ENCODE results near the gene CD300LG.
"Not testable (repeated sequence)": the region's sequence is repeated elsewhere in the genome, so short reads cannot be mapped to it uniquely, and the experiment has no call there.

Gene CD300LG

GRCh38 chr17:43825567-43825966, 21.4 kb upstream of the CD300LG start:
- DNase-seq, result no peak

DNA sequence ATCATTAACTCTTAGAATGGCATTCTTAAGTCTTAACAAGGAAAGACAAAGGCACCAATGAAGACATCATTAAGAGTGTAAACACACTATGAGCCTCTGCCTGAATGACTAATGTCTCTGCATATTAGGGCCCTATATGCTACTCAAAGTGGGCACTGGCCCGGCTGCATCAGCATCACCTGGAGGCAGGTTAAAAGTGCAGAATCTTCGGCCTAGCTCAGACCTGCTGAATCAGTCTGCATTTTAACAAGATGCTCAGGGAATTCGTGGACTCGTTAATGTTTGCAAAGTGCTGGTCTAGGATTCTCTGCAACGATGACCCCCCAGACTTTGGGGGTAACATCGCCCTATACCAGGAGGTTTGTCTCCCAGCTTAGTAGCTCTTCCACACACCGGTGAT, 20.8 kb upstream of the CD300LG start:
- no peak for DNase-seq

GRCh38 chr17:43827596-43827995, 19.4 kb upstream of the CD300LG start:
- no peak for DNase-seq

GRCh38 chr17:43829738-43830137, 17.2 kb upstream of the CD300LG start:
- DNase-seq, result no peak

- no peak for DNase-seq
These were observed 16.4 kb upstream of the CD300LG start for GRCh38 chr17:43830510-43831140.

DNA sequence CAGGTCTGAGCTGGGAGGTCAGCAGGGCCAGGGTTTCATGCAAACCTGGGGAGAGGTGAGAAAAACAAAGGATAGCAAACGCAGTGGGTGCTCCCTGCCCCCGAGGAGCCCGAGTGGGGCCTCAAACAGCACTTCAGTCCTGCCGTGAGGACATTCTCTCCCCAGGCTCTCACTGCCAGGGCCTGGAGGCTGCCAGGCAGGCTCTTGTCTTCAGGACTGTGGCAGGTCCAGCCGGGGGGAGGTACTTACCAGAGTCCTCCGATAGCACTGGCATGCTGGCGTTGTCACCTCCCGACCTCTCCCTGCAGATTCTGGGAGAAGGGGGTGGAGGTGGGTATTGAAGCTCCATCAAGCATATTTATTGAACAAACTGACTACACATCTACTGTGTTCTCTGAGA, 15.3 kb upstream of the CD300LG start:
- no peak for DNase-seq

GRCh38 chr17:43832168-43832975, 14.6 kb upstream of the CD300LG start:
- DNase-seq, result peak; percentile 56

- DNase-seq, result peak; percentile 81
These were observed 13.8 kb upstream of the CD300LG start, which contains the start of gene MPP3 for GRCh38 chr17:43832976-43833829. MPP3 (minus strand) TSS chr17:43833146; CDS start chr17:43831906, 1,240 bp downstream.

- no peak for DNase-seq
These were observed 12.9 kb upstream of the CD300LG start for GRCh38 chr17:43834106-43834505.

- no peak for DNase-seq
These were observed 7.3 kb upstream of the CD300LG start for GRCh38 chr17:43839670-43840108.

GRCh38 chr17:43840814-43841213, 6.2 kb upstream of the CD300LG start:
- DNase-seq, result no peak

GRCh38 chr17:43841282-43841681, 5.7 kb upstream of the CD300LG start:
- no peak for DNase-seq

DNA sequence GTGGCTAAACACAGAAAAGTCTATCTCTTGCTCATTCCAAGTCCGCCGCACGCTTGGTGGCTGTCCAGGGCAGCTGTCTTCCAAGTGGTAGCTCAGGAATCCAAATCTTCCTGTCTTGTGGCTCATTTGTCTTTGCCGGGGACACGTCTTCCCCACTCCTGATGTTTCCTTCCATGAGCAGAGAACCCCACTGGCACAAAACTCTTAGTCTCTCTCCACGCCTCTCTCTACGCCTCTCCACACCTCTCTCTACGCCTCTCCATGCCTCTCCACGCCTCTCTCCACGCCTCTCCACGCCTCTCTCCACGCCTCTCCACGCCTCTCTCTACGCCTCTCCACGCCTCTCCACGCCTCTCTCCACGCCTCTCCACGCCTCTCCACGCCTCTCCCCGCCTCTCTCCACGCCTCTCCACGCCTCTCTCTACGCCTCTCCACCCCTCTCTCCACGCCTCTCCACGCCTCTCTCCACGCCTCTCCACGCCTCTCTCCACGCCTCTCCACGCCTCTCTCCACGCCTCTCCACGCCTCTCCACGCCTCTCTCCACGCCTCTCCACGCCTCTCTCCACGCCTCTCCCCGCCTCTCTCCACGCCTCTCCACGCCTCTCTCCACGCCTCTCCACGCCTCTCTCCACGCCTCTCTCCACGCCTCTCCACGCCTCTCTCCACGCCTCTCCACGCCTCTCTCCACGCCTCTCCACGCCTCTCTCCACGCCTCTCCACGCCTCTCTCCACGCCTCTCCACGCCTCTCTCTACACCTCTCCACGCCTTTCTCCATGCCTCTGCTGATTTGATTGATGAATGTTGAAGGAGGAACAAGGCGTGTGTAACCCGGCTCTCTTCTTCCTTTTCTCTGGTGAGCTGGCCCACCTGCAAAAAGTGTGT, 4.6 kb upstream of the CD300LG start:
- DNase-seq, result not testable (repeated sequence)

DNA sequence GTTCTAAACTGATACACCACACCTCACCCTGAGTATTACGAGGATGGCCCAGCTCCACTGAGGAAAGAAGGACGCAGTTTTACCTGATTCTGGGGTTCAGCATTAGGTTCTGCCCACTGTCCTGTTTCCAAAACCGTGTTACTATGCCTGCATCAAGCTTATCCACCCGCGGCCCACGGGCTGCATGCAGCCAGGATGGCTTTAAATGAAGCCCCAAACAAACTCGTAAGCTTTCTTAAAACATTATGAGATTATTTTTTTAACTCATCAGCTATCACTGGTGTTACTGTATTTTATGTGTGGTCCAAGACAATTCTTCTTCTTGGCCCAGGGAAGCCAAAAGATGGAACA, 4.0 kb upstream of the CD300LG start:
- DNase-seq, result no peak

DNA sequence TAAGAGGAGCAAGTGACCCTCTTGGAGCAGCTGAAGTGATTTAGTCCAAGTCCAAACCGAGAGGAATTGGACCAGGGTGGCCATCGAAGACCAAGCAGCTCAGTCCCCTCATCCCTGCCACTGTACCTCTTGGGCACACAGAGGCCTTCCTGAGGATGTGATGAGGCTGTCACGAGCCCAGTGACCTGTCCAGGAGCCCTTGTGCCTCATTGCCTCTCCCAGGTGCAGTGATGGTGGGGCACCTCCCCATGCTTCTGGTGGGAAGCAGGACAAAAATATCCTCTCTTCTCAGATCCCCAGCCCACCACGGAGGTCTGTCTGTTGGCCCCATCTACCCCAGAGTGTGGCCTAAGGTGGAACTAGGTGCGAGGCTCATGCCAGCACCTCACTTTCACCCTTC, 2.7 kb upstream of the CD300LG start:
- no peak for DNase-seq

DNA sequence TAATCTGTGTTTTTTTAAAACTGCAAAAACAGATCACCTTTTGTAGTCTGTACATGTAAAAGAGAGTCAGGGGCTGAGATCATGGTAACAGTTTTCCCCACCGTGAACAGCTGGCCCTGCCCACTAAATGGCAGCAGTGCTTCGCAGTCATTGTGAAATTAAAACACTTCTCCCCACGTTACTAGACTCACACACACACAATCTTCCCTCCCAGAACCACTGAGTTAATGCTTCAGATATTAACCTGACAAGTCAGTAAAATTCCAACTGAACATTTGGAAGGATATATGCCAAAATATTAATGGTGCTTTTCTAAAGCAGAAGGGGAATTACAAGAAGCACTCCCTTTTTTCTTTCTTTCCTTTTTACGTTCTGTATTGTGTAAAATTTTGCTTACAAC, 1.2 kb upstream of the CD300LG start:
- no peak for DNase-seq

DNA sequence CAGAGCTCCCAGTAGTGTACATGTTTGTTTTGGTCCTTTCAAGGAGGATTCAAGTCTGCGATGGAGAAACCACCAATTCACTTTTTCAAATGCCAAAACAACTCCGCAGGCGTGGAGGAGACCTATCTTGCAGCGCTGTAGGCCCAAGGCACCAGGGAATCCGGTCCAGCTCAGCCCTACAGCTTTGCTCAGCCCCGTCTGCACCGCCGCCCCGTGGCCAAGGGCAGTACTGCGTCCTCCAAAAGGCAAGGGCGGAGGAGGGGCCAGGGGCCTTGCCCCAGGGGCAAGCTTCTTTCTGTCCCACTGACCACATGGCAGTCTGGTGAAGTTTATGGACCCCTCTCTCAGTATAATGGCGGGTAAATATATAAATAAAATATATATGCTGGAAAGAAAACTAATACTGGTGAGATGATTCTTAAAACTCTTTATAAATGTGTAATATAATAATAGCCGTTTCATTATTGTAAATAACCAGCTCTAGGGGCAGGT, 709 bp upstream of the CD300LG start:
- peak; percentile 61 for DNase-seq

GRCh38 chr17:43848601-43849000, 1.6 kb downstream of the CD300LG start:
- DNase-seq, result no peak

DNA sequence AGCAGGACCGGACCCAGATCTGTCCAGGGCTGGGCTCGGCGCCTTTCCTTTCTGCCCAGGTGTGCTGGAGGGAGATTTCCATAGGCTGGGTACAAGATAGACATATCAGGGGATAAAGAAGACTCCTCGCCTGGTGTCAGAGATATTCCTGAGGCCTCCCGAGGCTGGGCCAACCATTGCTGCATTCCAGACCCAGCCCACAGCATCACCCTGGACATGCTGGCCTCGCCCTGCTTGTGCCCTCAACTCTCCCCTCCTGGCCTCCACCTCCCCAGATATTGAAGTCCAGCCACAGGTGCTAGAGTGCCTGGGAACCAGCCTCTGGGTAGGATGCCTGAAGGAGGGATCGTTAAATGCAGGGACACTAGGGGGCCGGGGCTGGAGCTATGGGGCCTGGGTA, 2.1 kb downstream of the CD300LG start:
- DNase-seq, result no peak

- DNase-seq, result no peak
These were observed 5.6 kb downstream of the CD300LG start for GRCh38 chr17:43852571-43852970.

- no peak for DNase-seq
These were observed 6.6 kb downstream of the CD300LG start for GRCh38 chr17:43853546-43853945.

GRCh38 chr17:43854498-43854897, 7.5 kb downstream of the CD300LG start:
- no peak for DNase-seq
